ENCODE results near the gene FNDC1. TPM values are rescaled to one million over a fixed set of nuclear protein-coding genes. Genes with fewer than 3 reads are reported as not detected.

Gene FNDC1
- total RNA-seq, 1 donor from 2014 or later = 6.3 TPM

DNA sequence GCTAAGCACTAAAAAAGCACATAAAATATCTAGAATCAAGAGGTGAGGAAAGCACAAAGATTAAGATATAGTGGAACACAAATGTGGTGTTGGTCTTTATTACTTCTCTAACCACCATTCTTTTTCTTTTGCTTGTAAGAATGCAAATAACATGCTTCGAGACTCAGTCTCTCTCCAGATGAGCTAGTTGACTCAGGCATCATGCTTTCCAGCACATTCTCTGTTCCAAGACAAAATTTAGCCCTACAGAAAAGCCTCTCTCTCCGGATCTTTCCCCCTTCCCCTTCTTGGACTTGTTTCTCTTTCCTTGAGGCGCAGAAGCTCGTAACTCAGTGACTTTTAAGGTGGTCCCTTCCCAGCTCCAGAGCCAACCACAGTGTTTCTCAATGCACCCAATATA, 91.0 kb downstream of the FNDC1 start:
- Mint-ChIP-seq H3K27ac (ENCODE audit: unreplicated experiment) (no peak overlapping the region), H3K36me3 (ENCODE audit: low read depth, unreplicated experiment) (peaks cover 2% of the 10 kb centered on the region), H3K4me1 (ENCODE audit: low read depth, unreplicated experiment) (no peaks in the 10 kb centered on the region), H3K27me3 (ENCODE audit: low read depth, unreplicated experiment) (peaks cover 31% of the 10 kb centered on the region), H3K4me3 (ENCODE audit: unreplicated experiment) (no peak overlapping the region), H3K9me3 (ENCODE audit: unreplicated experiment) (peaks cover 2% of the 10 kb centered on the region)
- DNase-seq (ENCODE audit: low read depth) = no peak
- Histone ChIP-seq H3K4me1 (ENCODE audit: insufficient read depth, low read length) (no peaks in the 10 kb centered on the region), H3K4me2 (ENCODE audit: low read length) (no peak overlapping the region), H3K9ac (ENCODE audit: low read length) (no peak overlapping the region), H4K20me1 (ENCODE audit: insufficient read depth, low read length) (no peaks in the 10 kb centered on the region), H3K4me3 (ENCODE audit: insufficient read depth, low read depth, low read length) (no peak overlapping the region), H3K9me3 (ENCODE audit: insufficient read depth, low read depth, low read length) (no peaks in the 10 kb centered on the region), H2AFZ (ENCODE audit: low read depth, low read length) (no peak overlapping the region), H3K36me3 (ENCODE audit: insufficient read depth, low read length) (no peaks in the 10 kb centered on the region), H3K79me2 (ENCODE audit: insufficient read depth, low read length) (no peaks in the 10 kb centered on the region), H3K27me3 (ENCODE audit: insufficient read depth, low read length) (no peaks in the 10 kb centered on the region), H3K27ac (ENCODE audit: low read depth, low read length) (no peak overlapping the region)
- FAIRE-seq = no peak
- TF ChIP-seq EZH2 (IDR thresholded peaks at IDR 0.05; ENCODE audit: insufficient read depth, low read length) = no peak
- TF ChIP-seq CTCF (IDR thresholded peaks at IDR 0.05; ENCODE audit: insufficient read depth, low read depth, low read length) = no peak

DNA sequence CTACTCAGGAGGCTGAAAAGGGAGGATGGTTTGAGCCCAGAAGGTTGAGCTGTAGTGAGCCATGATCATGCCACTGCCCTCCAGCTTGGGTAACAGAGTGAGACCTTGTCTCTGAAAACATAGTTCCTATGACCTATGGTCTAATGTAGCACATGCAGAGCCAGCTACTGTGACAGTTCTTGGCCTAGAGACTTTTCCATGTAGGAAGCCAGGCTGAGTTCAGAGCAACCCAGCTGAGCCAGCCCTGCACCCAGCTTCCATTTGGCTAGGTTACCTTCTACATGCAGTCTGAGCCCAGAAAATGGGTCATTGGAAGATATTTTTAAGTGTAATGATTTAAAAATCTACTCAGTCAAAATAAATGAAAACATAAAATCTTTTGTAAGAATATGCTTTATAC, 92.8 kb downstream of the FNDC1 start:
- Mint-ChIP-seq H3K27ac (ENCODE audit: unreplicated experiment) (no peak overlapping the region), H3K4me3 (ENCODE audit: unreplicated experiment) (no peak overlapping the region), H3K9me3 (ENCODE audit: unreplicated experiment) (no peaks in the 10 kb centered on the region), H3K36me3 (ENCODE audit: low read depth, unreplicated experiment) (no peaks in the 10 kb centered on the region), H3K27me3 (ENCODE audit: low read depth, unreplicated experiment) (peaks cover 22% of the 10 kb centered on the region), H3K4me1 (ENCODE audit: low read depth, unreplicated experiment) (no peaks in the 10 kb centered on the region)
- no peaks in the 10 kb centered on the region for H4K20me1 ChIP-seq (ENCODE audit: insufficient read depth, low read length)
- DNase-seq (ENCODE audit: low read depth) (no peak), FAIRE-seq (no peak)
- H3K9ac ChIP-seq (ENCODE audit: low read length) = no peak overlapping the region
- no peak overlapping the region for H2AFZ ChIP-seq (ENCODE audit: low read depth, low read length)
- H3K27ac ChIP-seq (ENCODE audit: low read depth, low read length) = no peak overlapping the region
- no peaks in the 10 kb centered on the region for H3K9me3 ChIP-seq (ENCODE audit: insufficient read depth, low read depth, low read length)
- no peaks in the 10 kb centered on the region for H3K4me1 ChIP-seq (ENCODE audit: insufficient read depth, low read length)
- no peak overlapping the region for H3K4me3 ChIP-seq (ENCODE audit: insufficient read depth, low read depth, low read length)
- H3K27me3 ChIP-seq (ENCODE audit: insufficient read depth, low read length) = no peaks in the 10 kb centered on the region
- TF ChIP-seq CTCF (IDR thresholded peaks at IDR 0.05; ENCODE audit: insufficient read depth, low read depth, low read length) = no peak
- no peak for TF ChIP-seq EZH2 (IDR thresholded peaks at IDR 0.05; ENCODE audit: insufficient read depth, low read length)
- no peaks in the 10 kb centered on the region for H3K79me2 ChIP-seq (ENCODE audit: insufficient read depth, low read length)
- H3K36me3 ChIP-seq (ENCODE audit: insufficient read depth, low read length) = no peaks in the 10 kb centered on the region
- no peak overlapping the region for H3K4me2 ChIP-seq (ENCODE audit: low read length)

DNA sequence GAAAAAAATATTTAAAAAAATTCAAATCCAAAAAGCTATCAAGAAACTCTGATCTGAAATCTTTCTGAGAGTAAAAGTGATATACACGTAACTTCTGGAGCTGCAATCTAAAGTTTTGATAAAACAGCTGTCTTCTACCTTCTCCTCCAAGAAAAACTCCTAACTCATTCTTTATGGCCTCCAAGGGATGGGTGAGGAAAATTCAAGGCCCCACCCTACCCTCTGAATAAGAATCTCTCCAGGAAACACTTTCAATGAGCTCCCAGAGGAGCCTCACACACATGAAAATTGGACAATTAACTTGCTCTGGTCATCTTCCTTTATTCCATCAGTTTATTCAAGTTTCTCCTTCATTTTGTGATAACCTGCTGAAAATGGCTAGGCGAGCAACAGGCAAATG, 93.4 kb downstream of the FNDC1 start:
- no peak for DNase-seq (ENCODE audit: low read depth)
- Mint-ChIP-seq H3K27ac (ENCODE audit: unreplicated experiment) (no peak overlapping the region), H3K36me3 (ENCODE audit: low read depth, unreplicated experiment) (no peaks in the 10 kb centered on the region), H3K9me3 (ENCODE audit: unreplicated experiment) (no peaks in the 10 kb centered on the region), H3K27me3 (ENCODE audit: low read depth, unreplicated experiment) (peaks cover 22% of the 10 kb centered on the region), H3K4me3 (ENCODE audit: unreplicated experiment) (no peak overlapping the region), H3K4me1 (ENCODE audit: low read depth, unreplicated experiment) (no peaks in the 10 kb centered on the region)
- no peak for TF ChIP-seq EZH2 (IDR thresholded peaks at IDR 0.05; ENCODE audit: insufficient read depth, low read length)
- TF ChIP-seq CTCF (IDR thresholded peaks at IDR 0.05; ENCODE audit: insufficient read depth, low read depth, low read length) = no peak
- no peak overlapping the region for H3K9ac ChIP-seq (ENCODE audit: low read length)
- no peaks in the 10 kb centered on the region for H4K20me1 ChIP-seq (ENCODE audit: insufficient read depth, low read length)
- no peak for FAIRE-seq
- H3K9me3 ChIP-seq (ENCODE audit: insufficient read depth, low read depth, low read length) = no peaks in the 10 kb centered on the region
- no peaks in the 10 kb centered on the region for H3K79me2 ChIP-seq (ENCODE audit: insufficient read depth, low read length)
- no peaks in the 10 kb centered on the region for H3K36me3 ChIP-seq (ENCODE audit: insufficient read depth, low read length)
- no peak overlapping the region for H3K27ac ChIP-seq (ENCODE audit: low read depth, low read length)
- no peak overlapping the region for H3K4me2 ChIP-seq (ENCODE audit: low read length)
- H3K4me3 ChIP-seq (ENCODE audit: insufficient read depth, low read depth, low read length) = no peak overlapping the region
- H2AFZ ChIP-seq (ENCODE audit: low read depth, low read length) = no peak overlapping the region
- H3K27me3 ChIP-seq (ENCODE audit: insufficient read depth, low read length) = no peaks in the 10 kb centered on the region
- H3K4me1 ChIP-seq (ENCODE audit: insufficient read depth, low read length) = no peaks in the 10 kb centered on the region
